ENCODE data around the gene SERPINA12.

Gene SERPINA12

GRCh38 chr14:94505641-94506040 lies 3.6 kb downstream of the SERPINA12 start:
- no peak for DNase-seq (ENCODE audit: low read depth in 2 of 2)
- no peak for TF ChIP-seq CTCF (IDR thresholded peaks at IDR 0.05; ENCODE audit: low read depth, low read length)
- H3K4me3 ChIP-seq (replicated peaks in 1 of 2; ENCODE audit: low read depth in 2 of 2, low read length in 2 of 2) = no peak overlapping the region

GRCh38 chr14:94505206-94505605 lies 4.1 kb downstream of the SERPINA12 start:
- DNase-seq (ENCODE audit: low read depth in 2 of 2) = no peak
- no peak overlapping the region for H3K4me3 ChIP-seq (replicated peaks in 1 of 2; ENCODE audit: low read depth in 2 of 2, low read length in 2 of 2)
- no peak for TF ChIP-seq CTCF (IDR thresholded peaks at IDR 0.05; ENCODE audit: low read depth, low read length)

GRCh38 chr14:94501588-94502516 lies 7.4 kb downstream of the SERPINA12 start:
- DNase-seq (ENCODE audit: low read depth in 2 of 2) = peak; percentile 5 to 26
- no peak for TF ChIP-seq CTCF (IDR thresholded peaks at IDR 0.05; ENCODE audit: low read depth, low read length)
- no peak overlapping the region for H3K4me3 ChIP-seq (replicated peaks in 1 of 2; ENCODE audit: low read depth in 2 of 2, low read length in 2 of 2)

- DNase-seq (ENCODE audit: low read depth in 2 of 2) = no peak
- H3K4me3 ChIP-seq (replicated peaks in 1 of 2; ENCODE audit: low read depth in 2 of 2, low read length in 2 of 2) = no peak overlapping the region
- no peak for TF ChIP-seq CTCF (IDR thresholded peaks at IDR 0.05; ENCODE audit: low read depth, low read length)
These were observed 9.0 kb downstream of the SERPINA12 start for GRCh38 chr14:94500264-94500663.

DNA sequence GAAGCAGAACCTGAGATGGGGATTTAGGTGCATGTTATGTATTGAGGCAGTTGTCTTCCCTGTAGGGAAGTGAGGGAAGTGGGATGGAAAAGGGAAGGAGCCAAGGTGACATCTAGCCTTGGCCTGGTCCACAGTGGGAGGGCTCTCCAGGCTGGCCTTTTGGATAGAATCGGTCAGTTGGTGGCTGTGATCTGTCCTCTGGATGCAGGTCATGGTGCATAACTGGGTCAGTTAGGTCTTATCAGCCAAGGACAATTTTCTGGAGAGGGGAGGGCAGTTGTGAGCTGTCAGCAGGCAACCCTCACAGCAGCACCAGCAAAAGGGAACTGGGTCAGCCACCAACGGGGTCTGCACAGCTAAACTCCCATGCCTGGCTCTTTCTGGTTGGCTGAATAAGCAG lies 9.6 kb downstream of the SERPINA12 start:
- no peak for TF ChIP-seq CTCF (IDR thresholded peaks at IDR 0.05; ENCODE audit: low read depth, low read length)
- no peak for DNase-seq (ENCODE audit: low read depth in 2 of 2)
- no peak overlapping the region for H3K4me3 ChIP-seq (replicated peaks in 1 of 2; ENCODE audit: low read depth in 2 of 2, low read length in 2 of 2)

DNA sequence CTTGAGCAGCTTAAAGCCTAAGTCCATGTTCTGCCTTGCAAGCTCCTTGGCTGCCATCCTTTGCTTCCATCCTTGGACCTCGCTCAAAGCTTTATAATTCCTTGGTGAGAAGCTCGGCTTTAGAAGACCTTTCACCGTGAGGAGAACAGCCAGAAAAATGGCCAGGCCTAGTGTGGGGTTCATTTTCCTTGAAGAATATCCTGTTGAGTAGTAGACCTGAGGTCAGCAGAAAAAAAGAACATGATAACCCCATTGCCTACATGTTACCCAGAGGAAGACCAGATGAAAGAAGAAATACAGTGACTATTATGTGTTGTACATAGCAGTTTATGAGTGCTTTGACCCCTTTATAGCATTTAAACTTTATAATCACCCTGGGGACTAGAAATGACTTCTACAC lies 11.1 kb downstream of the SERPINA12 start:
- H3K4me3 ChIP-seq (replicated peaks in 1 of 2; ENCODE audit: low read depth in 2 of 2, low read length in 2 of 2) = no peak overlapping the region
- TF ChIP-seq CTCF (IDR thresholded peaks at IDR 0.05; ENCODE audit: low read depth, low read length) = no peak
- DNase-seq (ENCODE audit: low read depth in 2 of 2) = no peak
